NCI-H2227 treated with DMSO at 0.1 percent for 48 hours (cell line): ENCODE results near the gene C1orf141.
"Not testable (repeated sequence)": the region's sequence is repeated elsewhere in the genome, so short reads cannot be mapped to it uniquely, and the experiment has no call there.

Experiments used
- DNase-seq: peaks from one replicate; lab custom pipeline; 2025; lab: John Stamatoyannopoulos, UW

The C1orf141 gene

DNA sequence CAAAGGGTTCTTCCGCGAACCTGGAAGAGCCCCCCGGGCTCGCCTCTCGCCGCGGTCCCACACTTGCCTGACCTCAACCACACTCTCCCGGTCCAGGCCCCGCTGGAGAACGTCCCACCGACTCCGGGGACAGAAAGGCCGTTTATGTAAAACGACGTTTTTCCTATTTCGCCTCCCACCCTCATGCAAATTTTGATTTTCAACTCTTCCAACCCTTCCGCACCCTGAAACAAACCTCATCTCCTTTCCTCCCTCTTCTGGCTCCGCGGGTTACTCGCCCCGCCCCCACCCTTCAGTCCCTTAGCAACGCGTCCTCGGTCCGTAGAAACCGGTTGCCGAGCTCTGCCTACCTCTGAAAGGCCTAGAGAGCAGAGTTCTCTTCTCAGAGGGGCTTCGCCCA lies at the start of gene C1orf141:
C1orf141 (minus strand) TSS at position 276 of the 400 bp plus-strand sequence. CDS start 7,730 bp downstream, outside the sequence.
- peak; percentile 19 for DNase-seq

DNA sequence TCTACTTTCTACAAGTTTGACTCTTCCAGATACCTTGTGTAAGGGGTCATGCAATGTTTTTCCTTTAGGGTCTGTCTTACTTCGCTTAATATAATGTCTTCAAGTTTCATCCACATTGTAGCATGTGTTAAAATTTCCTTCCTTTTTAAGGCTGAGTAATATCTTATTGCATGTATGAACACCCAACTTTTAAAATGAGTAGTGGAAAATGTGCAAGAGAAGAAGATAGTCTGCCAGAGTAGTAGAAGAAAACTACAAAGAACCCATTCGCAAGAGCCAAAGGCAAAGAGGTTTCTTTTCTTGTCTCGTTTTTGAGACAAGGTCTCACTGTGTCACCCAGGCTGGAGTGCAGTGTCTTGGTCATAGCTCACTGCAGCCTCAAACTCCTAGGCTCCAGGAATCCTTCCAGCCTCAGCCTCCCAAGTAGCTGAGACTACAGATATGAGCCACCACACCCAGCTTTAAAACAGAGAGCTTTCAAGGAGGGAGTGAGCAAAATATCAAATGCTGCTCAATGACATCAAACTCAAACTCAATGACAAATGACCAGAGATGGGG lies 40.8 kb upstream of the C1orf141 start:
- no peak for DNase-seq

- no peak for DNase-seq
These were observed 40.0 kb upstream of the C1orf141 start for GRCh38 chr1:67174716-67175284.

GRCh38 chr1:67173988-67174387 lies 39.2 kb upstream of the C1orf141 start:
- no peak for DNase-seq

- DNase-seq = no peak
These were observed 37.2 kb upstream of the C1orf141 start for GRCh38 chr1:67171978-67172377.

DNA sequence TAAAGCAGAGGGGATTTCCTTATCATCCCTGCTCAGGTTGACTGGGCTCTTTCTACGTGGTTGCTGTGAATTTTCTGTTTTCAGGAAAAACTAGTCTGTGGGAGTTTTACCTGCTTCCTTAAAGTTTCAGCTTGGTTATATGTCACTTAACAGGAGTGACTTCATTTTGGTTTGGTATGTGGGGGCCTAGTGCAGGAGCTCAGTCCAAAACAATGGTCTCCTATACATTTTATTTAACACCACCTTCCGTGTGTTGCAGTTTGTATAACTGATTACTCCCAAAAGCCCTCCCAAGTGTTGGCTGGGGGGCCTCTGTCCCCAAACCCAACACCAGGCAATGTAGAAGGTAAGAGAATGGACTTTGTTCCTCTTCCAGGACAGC lies 36.8 kb upstream of the C1orf141 start:
- DNase-seq = no peak

DNA sequence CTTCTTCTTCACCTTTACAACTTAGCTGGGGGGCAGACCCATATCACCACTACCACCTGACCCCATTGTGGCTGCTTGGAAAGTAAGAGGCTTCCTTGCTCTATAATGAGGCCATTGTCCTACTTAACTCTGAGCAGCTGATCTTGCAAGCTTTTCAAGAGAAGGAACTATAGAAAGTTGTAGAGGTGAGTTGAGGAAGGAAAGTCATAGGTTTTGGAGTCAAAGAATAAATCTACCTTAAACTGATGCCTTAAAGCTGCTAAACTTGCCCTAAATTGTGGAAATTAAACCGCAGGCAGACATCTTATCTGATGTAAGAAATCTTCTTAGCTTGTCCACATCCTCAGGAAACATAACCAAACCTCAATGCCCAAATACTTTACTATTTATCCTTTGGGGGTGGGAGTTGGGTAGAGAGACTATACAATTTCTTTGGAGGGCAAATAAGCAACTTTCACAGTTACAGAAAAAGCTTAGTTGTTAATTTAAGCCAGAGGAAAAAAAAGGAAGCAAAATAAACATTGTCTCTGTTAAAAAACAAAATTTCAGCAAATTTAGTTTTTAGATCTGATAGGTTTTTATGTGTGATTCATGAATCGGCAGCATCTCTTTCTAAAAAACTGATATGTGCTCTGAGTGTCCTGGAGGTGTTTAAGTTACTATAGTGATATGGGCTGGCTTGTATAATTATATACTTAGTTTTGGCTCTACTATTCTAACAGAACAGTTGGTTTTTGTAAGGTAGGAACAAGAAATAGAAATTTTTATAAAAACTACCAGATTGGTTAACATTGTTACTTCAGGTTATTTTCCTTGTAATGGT lies 36.2 kb upstream of the C1orf141 start:
- DNase-seq = no peak

DNA sequence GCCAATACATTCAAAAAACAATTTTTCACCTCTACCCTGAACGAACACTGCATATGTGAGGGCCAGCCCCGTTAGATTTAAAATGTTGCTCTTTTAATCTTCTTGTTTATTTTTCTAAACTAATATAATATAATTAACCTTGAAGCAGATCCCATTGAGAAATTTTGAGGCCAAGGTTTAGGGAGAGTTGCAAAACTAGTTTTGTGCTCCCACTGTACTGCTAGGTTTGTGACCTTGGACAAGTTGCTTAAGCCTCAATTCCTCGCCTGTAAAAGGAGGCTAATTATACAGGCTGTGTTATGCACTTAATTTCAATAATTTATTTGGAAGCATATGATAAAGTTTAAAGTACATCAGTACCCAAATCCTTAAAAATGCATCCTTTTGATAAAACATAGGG lies 35.2 kb upstream of the C1orf141 start:
- DNase-seq = no peak

DNA sequence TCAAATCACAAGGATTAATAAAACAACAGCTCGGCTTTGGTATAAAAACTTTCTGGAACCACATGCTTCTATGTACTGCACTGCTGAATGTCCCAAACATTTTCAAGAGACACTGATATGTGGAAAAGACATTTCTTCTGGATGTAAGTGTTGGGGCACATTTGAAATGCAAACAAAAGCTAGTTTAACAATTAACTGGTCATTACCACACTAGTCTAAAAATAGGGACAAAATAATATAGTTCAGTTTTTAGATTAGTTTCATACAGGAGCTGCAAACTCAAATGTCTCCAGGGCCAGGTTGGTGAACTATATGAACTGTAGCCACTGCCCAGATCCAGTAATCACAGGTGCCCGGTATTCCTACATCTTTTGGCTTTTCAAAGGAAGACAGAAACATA lies 34.7 kb upstream of the C1orf141 start:
- no peak for DNase-seq

DNA sequence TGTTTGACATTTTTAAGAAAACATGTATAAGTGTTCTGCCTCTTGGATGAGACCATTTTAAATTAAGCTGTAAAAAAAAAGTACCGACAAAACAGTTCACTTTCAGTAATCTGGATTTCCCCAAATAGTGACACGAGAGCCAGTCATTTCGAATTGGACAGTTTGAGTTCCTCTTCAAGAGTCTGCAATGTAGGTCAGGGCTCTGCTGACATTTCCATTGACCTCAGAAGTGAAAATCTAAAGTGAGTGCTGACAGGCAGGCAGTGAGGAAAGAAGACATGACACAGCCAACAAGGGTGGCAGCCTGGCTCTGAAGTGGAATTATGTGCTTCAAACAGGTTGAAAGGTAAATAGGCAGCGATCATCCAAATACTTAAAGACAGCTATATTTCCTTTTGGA lies 31.4 kb upstream of the C1orf141 start, which contains the start of gene IL23R:
IL23R (plus strand) TSS at position 259 of the 400 bp plus-strand sequence. CDS start 1,667 bp downstream, outside the sequence.
- DNase-seq = no peak

- no peak for DNase-seq
These were observed 30.8 kb upstream of the C1orf141 start for GRCh38 chr1:67165468-67166041.

DNA sequence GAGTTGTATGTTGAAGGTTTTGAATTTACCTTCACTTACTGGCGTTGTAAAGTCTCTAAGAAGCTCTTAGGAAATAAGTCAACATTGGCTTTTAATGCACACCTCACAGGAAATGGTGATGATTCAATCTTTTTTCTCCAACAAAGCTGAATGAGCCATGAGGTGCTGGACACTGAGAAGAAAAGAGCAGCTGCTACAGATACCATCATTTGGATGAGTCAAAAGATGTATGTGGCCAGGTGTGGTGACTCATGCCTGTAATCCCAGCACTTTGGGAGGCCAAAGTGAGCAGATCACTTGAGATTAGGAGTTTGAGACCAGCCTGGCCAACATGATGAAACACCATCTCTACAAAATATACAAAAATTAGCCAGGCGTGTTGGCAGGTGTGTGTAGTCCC lies 28.2 kb upstream of the C1orf141 start:
- no peak for DNase-seq

GRCh38 chr1:67159233-67159632 lies 24.5 kb upstream of the C1orf141 start:
- DNase-seq = no peak

GRCh38 chr1:67158401-67158800 lies 23.6 kb upstream of the C1orf141 start:
- DNase-seq = no peak

DNA sequence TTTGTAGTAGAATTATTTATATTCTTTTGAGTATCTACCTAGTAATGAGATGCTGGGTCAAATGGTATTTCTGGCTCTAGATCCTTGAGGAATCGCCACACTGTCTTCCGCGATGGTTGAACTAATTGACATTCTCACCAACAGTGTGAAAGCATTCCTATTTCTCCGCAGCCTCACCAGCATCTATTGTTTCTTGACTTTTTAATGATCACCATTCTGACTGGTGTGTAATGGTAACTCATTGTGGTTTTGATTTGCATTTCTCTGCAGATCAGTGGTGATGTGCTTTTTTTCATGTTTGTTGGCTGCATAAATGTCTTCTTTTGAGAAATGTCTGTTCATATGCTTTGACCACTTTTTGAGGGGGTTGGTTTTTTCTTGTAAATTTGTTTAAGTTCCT lies 16.2 kb upstream of the C1orf141 start:
- DNase-seq = no peak

DNA sequence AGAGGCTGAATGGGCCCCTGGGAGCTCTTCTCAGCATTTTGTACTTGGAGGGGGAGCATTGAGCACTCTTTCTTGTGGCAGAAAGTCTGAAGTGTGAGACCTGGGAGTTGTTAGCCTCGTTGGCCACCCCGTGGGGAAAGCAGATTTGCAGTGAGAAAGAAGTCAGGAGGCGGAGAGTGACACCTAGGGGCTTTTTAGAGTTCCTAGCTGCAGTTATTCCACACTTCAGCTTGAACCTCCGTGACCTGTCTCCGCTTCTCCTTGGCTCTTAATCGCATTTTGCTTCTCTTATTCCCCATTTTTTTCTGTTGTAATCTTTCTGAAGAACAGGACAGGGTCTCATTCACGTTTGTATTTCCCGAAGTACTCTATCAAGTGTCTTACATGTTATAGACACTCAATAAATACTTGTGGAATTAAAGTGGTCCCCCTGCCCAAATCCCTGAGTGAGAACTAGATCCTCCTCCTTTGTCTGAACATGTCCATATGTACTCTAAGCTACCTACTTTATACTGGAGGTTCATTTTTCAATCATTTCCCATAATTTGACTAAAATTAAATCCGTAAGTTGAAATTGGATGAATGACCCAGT lies 14.5 kb upstream of the C1orf141 start:
- DNase-seq = peak; percentile 51

DNA sequence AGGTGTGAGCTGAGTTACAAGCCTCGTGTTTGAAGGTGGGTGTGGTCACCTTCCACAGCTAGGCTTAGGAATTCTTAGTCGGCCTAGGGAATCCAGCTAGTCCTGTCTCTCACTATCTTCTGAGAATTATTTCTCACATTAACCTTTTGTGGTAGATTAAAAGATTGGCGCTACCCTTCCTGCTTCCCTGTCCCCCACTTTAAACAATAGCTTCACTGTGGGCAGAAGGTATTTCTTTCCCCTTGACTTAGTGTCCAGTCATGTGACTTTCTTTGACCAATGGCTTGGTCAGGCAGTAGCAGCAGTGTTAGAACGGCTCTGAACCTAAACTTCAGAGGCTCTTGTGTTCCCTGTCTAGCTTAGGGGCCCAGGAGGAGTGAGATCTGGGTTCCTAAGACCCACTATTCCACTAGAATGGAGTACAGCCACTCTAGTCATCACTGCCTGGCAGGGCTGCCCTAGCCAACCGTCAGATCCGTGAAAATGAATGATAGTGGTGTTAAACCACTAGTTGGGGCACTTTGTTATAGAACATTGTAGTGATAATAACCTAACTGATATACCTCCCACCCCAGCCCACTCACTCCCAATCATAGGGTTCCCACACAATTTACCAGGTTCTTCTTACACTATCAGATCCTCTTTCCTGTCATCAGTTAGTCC lies 13.9 kb upstream of the C1orf141 start:
- no peak for DNase-seq

DNA sequence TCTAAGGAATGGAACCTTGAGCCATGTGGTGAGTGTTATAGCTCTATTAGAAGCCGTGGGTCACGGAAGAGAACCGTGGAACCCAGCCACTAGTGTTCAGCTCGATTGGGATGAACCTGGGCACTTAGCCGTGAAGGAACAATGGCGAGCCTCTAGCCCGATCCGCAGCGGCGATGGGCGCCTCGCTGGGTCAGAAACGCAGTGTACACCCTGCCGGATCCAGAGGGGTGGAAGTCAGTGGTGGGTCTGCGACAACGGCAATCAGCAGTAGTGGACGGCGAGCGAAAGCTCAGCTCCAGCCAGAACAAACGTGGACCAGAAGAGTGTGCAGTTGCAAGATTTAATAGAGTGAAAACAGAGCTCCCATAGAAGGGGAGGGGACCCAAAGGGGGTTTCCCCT lies 13.2 kb upstream of the C1orf141 start:
- not testable (repeated sequence) for DNase-seq

DNA sequence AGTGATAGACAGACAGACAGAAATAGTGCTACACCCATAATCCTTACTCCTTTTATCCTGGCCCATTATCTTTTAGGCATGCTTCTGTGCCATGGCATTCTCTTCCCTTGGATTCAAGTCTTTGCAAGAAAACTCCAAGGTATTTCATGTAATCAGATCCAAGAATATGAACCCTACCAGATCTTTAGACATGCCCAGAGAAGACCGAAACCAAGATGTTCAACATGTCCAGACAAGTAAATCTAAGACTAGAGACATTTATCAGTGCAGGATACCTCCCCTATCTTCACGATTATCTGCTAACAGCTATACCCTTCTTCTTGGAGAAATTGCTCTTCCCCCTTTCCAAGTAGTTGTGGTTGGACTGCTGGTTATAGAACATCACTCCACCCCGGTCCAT lies 11.8 kb upstream of the C1orf141 start:
- no peak for DNase-seq

DNA sequence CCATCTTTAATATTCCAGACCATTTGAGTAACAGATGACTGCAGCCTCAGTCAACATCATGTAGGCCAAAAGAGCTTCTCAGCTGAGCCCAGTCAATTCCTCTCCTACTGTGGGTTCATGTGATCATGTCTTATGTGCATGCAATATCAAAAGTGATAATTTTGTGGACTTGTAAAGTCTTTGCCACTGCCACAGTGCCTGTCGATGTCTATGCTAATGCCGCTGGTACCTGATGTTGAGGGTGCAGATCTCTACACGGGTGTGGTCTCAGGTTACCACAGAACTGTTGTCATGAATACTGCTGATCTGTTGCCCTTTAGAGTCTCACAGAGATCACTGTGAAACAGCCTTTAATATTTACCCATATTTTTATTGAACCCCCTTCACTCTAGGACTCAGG lies 11.3 kb upstream of the C1orf141 start:
- no peak for DNase-seq

DNA sequence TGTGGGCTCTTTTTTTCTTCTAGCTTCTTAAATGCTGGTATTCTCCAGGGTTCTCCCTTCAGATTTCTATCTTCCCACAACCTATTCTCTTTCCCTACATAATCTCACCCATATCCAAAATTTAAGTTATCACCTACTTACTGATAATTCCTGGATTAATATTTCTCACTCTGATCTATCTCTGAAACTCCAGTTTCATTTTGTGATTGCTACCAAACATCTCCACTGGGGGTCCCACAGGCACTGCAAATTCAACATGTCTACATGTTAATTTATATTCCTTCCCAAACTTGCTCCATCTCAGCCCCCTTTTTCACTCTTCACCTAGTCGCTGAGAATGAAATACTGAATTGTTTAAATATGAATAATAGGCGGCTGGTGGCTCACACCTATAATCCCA lies 9.9 kb upstream of the C1orf141 start:
- DNase-seq = no peak

GRCh38 chr1:67143966-67144365 lies 9.2 kb upstream of the C1orf141 start:
- DNase-seq = no peak
